Measurements from ENCODE around the gene NEDD9. TPM values are rescaled to one million over a fixed set of nuclear protein-coding genes. Genes with fewer than 3 reads are reported as not detected.

The NEDD9 gene
- polyA plus RNA-seq, 1 donor, result 67.0 TPM

DNA sequence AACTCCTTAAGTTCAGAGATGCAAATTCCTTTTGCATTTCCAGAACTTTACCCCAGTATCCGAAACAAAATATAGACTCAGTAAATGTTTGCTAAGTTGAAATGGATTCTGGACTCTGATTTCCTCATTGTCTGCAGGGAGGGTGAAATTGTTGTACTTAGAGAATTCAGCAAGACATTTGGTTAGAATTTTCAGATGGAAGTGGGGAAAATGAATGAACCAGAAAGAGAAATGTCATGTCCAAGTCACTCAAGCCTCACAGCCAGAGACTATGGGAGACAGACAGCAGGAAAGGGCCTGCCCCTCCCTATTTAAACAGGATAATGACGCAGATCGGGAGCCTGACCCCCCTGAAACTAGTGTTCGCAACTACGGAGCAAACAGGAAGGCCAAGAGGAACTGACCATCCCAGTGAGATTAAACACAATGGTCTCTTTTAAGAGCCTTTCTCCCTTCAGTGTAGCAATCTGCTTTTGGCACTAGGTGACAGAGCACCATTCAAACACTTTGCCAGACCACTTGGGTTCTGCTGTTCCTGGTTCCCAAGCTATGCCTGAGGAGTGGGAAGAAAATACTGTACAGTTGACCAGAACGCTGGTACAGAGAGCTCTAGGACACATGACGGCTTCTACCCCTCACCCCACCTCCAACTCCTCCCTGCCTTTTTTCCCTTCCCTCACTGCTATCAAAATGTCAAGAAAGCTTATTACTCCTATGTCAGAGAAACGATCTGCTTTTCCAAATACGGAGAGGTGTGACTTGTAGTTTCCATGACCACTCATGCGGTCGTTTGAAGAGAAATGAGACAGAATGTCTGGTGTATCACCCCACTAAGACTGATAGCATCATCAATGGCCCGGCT lies 13.7 kb downstream of the NEDD9 start:
- DNase-seq, result no peak

DNA sequence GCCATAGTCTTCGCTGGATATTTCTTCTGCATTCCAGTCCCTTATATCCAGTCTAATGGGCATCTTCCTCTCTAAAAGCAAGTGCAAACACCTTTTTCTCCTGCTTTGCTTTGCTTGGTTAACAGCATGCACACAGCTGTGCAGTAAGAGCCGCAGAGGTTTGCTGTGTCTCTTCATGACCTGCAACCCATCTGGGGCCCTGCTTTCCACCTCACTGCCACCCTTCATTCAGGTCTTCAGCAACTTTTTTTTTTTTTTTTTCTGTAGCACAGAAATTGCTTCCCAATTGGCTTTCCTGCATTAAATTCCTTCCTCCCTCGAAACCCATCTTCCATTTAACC lies 14.4 kb downstream of the NEDD9 start:
- DNase-seq, result no peak

DNA sequence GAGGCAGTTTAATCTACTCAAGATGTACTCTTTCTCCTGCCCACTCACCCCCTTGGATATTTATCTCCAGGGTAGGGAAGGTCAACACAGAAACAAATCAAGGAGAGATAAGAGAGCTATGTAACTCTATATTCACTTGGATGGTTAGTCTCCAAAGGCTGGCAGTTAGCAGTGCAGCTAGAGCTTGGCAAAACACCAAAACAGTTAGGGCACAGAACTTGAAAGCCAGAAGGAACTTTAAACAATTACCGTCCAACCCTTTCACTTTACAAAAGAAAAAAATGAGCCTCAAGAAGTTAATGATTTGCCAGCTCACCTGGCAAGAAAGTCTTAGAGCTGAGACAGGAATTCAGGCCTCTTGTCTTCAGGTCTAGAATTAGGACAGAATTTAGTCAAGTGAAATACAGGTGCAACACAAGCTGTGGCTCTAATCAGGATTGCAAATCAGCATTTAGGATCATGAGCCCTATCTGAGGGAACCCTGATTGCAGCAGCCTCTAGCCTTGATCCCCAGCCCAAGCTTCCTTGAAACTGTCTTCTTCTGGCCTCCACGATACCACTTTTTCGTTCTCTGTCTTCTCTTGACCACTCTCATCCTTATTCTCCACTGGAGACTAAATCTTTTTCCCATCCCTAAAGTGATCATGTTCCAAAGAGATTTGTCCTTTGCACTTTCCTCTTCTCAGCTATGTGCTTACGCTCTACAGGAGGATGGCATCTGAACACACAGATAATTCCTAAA lies 14.9 kb downstream of the NEDD9 start:
- peak; percentile 65 for DNase-seq

DNA sequence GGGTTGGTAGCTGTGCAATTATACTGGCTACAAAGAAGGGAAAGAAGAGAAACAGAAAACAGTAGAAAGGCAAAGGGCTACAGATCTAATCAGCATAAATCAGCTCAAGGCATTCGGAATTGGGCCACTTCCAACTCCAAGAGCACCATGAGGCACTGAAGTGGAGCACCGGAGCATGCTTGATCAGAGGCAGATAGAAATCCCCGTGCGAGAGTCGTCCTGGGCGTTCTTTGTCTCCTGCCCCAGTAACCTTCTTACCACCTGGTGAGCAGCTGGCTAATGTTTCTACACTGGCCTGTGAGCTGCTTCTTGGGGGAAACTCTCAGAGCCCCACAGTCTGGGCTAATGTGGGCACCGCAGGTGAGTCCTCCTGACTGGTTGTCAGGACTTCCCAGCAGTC lies 16.7 kb downstream of the NEDD9 start:
- DNase-seq, result peak; percentile 61

DNA sequence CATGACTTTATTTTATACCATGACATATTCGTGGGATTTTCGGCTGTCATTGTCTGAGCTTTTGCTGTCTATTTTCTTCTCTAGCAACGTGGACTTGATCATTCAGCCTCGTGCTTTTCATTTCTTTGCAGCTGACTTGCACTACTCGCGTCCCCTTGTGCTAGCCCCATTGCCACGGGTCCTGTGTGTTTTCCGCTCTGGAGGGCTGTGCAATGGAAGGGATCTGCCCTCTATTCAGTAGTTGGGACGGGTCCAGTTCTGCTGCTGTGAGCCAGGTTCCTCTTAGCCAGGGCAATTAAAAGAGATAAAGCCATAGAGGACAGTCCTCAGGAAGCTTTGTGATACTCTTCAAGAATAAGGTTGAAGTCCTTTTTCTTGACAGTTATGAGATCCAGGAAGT lies 17.6 kb downstream of the NEDD9 start:
- DNase-seq, result no peak

DNA sequence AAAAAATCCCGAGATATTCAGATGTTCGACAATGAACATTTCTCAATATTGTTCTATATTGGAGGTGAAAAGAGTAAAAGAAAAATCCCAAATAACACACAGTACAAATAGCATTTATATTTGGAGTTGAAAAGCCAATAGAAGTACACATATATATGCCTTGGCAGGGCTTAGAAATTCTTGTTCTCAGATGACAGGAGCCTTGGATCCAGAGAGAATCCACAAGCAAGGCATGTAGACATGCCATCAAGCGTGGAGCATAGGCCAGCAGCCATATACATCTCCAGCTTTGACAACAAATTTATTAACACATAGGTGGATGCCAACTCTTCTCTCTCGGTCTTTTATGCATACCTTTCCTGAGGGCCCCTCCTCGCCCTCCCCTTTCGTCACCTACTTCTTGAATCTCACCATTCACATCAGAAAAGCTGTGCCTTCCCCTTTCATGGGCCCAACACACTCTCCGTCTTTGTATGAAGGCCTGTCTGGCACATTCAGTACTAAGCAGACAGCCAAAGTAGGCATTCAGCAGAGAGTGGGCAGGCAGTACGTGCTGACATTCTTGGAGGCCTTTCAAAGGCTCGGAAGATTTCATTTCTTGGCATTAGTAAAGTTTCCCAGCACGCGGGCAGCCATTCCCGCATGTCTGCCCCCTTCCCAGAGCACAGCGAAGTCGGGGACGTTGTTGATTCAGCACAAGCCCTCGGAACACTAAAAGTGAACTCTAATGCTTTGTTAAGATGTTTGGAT lies 18.2 kb downstream of the NEDD9 start:
- DNase-seq, result no peak

DNA sequence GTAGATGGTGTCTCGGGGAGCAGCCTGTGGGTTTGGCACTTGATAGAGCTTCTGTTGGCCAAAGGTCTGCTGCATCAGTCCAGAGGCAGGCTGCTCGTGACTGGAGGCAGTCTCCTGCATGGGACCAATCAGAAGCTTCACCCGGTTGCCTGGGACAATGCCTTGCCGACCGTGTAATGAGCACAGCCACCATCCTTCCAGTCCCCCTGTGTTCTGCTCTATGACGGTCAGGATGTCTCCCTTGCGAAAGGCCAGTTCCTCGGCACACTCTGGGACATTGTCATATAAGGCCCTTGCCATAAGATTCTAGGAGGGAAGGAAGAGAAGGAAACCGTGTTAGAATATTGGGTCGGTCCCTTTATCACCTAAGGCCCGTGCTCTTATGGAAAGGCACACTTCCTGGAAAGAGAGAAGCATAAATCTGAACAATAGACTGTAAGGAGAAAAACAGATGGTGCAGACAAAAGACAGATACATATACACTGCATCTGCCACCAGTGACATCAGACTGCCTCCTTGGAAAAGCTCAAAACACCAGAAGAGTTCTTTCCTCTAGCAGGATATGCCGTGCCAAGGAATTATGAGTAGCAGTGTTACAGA lies 18.9 kb downstream of the NEDD9 start:
- DNase-seq, result no peak

DNA sequence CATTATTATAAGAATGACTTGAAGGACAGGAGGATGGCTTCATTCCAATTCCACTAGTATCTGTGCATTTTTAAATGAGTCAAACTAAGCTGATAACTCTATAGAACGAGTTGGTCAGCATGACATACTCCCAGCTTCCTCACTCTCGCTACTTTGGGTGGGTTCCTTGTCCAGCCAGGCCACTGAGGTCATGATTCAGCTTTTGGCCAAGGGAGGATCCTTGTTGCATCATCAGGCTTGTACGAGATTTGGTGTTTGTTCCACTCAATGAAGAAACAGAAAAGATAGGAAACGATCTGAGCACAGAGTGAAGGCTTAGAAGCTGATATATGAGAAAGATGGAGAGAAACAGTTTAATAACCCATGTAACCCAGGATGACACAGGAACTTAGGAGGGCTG lies 19.8 kb downstream of the NEDD9 start:
- DNase-seq, result no peak

DNA sequence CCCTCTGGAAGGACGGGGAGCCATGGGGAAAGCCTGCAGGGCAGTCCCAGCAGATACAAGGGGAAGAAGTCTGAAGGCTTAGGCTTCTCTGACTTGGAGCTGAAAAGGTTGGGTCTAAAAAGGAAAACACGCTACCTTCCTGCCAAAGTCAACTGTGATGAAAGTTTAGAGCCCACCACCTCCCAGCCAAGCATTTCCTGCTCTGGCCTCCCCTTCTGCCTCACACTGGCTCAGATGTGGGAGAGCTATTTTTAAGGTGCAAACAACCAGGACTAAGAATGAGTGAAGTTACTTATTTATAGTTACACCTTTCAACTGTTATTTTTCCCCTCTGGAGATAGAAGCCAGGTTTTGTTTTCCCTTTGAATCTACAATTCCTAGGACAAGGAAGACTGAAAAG lies 21.2 kb downstream of the NEDD9 start:
- DNase-seq, result no peak

DNA sequence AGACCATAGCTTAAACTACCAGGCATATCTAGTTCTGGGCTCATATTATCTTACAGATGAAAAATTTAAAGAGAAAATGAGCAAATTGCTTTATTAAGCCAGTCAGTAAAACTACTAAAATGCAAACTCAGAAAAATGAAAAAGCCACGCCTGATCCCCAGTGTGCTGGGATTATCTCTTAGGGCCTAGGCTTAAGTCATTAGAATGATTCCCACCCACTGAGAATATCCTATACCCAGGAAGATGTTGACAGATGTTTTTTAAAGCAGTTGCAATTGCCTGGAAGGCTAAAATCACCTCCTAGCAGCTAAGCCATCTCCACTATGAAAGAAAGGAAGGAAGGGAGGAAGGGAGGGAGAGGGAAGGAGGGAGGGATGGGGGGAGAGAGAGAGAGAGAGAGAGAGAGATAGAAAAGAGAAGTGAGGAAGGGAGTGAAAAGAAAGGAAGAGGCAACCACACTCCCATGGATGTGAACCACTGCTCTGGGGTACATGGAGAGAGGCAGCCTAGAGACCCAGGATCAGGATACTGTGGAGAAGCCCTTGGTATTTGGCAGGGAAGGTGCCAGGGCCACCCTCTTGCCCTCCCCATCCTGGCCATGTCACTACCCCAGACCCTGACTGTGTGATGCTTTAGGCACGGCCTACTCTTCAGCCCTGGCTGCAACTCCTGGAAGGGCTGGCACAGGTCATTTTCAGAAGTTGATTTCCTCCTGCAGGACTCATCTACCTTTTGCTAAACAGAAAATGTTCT lies 21.9 kb downstream of the NEDD9 start:
- no peak for DNase-seq

DNA sequence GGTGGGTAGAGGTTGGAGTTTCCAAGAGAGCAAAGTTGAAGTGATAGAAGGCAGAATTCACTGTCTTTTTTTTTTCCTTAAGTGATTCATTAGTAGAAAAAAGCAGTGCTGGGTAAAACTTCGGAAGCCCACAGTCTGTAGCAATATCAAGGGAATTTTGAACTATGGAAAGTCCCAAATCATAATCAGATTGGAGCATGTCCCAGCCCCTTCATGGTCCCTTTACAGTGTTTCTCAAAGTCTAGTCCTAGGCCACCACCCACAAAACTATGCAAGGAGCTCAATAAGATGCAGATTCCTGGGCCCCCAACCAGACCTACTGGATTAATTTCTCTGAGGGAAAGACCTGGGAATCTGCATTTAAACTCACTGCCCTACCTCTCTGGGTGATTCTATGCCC lies 22.6 kb downstream of the NEDD9 start:
- no peak for DNase-seq

DNA sequence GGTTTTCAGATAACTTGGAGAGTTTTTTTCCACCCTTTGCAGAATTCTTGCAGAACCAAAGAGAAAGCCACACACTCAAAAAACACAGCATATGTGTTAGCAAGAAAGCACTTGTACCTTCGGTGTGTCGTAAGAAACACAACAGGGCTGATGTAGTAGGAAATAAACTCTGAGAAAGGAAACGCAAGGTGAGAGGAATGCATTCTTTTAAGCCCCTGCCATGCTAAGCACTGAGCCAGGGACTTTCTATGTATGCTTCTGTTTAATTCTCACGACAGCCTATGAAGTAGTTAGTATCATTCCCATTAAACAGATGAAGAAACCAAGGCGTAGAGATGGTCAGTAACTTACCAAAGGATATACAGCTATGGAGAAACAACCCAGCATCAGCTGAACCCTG lies 23.1 kb downstream of the NEDD9 start:
- DNase-seq, result no peak

DNA sequence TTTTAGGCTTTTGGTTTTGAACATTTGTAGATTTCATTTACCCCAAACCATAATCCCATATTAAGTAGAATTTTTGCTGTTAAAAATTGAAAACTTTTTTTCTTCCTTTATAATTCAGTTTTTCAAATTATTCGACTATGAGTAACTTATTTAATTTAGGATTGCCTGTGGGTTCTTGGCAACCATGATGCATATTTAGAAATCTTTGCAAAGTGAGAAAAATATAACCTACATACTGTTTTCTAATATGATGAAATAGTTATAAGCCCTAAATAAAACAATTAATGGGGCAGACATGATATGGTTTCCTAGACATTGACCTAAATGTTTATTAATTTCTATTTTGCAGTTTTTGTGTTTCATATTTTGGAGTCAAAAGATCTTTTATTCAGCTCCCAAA lies 23.6 kb downstream of the NEDD9 start:
- DNase-seq, result no peak

DNA sequence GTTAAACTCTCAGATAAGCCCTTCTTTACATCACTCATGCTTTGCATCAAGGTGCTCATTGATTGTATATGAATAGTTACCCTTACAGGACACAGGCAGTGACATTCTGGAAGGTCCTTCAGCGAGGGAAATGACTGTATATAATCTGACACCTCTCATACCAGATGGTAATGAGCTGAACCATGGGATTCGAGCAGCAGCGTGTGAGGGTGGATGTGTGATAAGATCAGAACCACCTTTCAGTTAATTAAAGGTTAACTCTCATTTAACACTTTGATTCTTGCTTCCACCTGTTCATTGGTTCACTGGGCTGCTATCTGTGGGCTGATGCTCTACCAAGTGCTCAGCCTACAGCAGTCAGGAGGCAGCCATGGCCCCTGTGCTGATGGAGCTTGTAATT lies 24.2 kb downstream of the NEDD9 start:
- DNase-seq, result no peak

DNA sequence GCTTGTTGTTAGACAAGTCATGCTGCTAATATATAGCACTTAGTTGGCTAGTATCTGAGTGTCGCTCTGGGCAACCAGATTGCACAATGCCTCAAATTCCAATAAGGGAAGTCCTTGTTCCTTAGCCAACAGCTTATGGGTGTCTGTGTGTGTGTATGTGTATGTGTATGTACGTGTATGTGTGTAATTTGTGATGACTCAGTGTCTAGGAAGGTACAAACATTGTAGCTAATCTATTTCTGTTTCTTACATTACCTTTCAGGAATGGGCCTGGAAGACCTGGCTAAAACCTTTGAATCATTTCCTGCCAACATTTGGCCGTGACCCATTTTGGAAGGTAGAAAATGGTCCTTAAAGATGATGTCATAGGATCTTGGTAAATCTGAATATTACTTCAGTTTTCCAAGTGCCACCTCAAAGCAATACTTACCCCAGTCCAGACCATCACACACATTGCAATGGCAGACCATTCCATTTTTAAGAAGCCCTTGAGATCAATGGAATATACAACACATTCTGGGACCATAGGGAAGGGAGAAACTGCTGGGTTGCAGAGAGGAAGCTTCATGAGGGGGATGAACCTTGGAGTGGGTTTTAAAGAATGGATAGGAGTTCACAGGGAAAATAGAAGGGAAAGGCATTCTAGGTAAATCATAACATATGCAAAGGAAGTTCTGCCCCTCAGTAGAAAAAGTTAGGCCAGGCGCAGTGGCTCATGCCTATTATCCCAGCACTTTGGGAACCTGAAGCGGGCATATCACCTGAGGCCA lies 25.1 kb downstream of the NEDD9 start:
- DNase-seq, result no peak

DNA sequence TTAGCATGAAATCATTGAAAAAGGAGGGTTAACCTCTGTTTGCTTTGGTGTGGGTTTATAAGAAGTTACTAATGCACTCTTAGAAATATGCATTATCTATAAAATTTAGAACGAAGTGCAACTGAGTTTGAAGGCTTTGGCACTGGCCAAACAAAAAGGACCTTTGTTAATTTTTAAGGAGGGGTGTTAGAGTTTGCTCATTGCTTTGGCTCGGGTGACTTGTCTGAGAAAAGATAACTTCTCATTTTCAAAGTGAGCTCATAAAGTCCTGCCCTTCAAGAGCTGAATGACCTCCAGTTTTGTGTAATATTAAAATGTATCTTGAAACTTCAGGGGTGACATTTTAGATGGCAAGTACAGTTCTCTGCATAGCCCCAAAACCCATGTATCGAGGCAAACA lies 25.9 kb downstream of the NEDD9 start:
- DNase-seq, result no peak

DNA sequence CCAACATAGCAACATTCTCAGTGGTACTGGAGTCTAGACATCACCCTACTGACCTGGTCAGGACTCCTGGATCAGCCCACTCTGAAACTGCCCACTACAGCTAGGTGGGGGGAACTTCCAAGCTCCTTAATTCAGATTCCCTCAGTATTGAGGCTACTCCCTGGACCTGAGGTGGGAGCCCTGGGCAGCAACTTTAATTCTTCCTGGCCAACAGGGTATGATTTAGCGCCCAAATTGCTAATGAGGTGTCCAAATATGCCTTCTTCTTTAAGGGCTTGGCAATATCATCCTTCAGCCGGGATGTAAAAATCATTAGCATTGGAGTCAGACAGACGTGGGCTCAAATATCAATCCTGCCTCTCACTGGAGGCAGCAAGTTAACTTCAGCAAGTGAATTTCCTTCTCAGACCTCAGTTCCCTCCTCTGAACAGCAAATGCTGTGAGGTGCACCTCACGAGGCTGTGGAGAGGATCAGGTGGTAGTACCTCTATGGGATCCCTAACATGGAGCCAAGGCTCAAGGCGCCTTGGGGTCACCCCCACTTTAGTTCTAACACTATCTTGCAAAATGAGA lies 27.6 kb downstream of the NEDD9 start:
- DNase-seq, result no peak

DNA sequence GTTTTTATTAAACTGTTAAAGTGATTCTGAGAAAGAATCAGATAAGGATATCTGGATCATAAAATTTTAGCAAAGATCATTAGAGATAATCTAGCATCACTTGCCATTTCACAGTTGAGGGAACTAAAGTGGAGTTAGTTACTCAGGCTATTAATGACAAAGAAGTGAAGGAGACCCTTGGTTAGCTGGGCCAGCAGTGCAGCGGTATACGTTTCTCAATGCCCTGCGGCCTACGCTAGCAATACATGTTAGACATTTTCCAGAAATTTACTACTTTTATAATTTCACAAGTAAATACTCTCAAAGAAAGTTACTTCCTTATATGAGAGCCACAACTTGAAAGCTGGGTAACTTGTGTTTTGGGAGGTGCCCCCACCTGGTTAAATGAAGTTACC lies 28.5 kb downstream of the NEDD9 start:
- no peak for DNase-seq

DNA sequence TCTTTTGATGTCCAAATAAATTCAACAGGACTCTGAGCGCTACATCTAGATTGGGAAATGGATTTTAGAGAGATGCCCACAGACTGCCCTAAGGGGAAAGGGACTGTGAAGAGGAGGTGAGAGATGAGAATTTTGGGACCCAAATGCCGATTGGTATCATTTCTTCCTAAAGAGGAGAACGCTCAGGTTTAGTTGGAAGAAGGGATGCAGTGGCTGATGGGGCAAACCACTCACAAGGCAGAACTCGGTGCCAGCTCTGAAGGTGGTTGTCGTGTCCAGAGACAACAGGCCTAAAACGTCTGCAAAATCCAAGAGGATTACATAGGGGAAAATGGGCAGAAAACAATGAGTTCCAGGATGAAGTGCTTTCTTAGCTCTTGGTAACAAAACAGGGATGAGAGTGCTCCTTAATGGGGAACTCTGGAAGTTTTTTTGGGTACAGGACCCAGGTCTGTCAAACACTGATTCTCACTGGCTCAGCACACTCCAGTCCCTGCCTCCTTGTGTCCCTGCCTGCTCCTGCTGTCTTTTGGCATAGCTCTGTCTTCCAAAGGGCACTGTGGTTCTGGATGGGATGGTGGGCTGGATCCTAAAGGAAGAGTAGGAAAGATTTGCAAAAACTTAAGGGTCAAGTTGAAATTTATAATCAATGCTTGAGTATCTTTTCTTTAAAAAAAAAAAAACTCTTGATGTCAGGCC lies 29.0 kb downstream of the NEDD9 start:
- DNase-seq, result no peak
